ENCODE results near the gene KRTAP5-4.
"Not testable (repeated sequence)": the region's sequence is repeated elsewhere in the genome, so short reads cannot be mapped to it uniquely, and the experiment has no call there.

KRTAP5-4 gene

GRCh38 chr11:1637628-1638027 lies 15.7 kb upstream of the KRTAP5-4 start:
- no peak for DNase-seq (ENCODE audit: low read depth)

- DNase-seq (ENCODE audit: low read depth), result no peak
Measured at GRCh38 chr11:1636291-1636950, 14.5 kb upstream of the KRTAP5-4 start.

- no peak for DNase-seq (ENCODE audit: low read depth)
Measured at GRCh38 chr11:1633864-1634263, 11.9 kb upstream of the KRTAP5-4 start.

- no peak for DNase-seq (ENCODE audit: low read depth)
Measured at GRCh38 chr11:1632053-1632714, 10.2 kb upstream of the KRTAP5-4 start.

GRCh38 chr11:1631066-1631568 lies 9.2 kb upstream of the KRTAP5-4 start:
- no peak for DNase-seq (ENCODE audit: low read depth)

GRCh38 chr11:1630271-1630670 lies 8.3 kb upstream of the KRTAP5-4 start:
- DNase-seq (ENCODE audit: low read depth), result no peak

GRCh38 chr11:1629326-1630185 lies 7.6 kb upstream of the KRTAP5-4 start, which contains the start of gene KRTAP5-5:
TSS of gene KRTAP5-5 (plus strand) at chr11:1629775. CDS start at chr11:1629841, 66 bp downstream.
- no peak for DNase-seq (ENCODE audit: low read depth)

- no peak for DNase-seq (ENCODE audit: low read depth)
Measured at GRCh38 chr11:1628506-1629325, 6.8 kb upstream of the KRTAP5-4 start.

GRCh38 chr11:1625541-1625940 lies 3.6 kb upstream of the KRTAP5-4 start:
- no peak for DNase-seq (ENCODE audit: low read depth)

GRCh38 chr11:1624621-1625020 lies 2.7 kb upstream of the KRTAP5-4 start:
- no peak for DNase-seq (ENCODE audit: low read depth)

- no peak for DNase-seq (ENCODE audit: low read depth)
Measured at GRCh38 chr11:1623716-1624115, 1.8 kb upstream of the KRTAP5-4 start.

GRCh38 chr11:1619449-1619848 lies 2.5 kb downstream of the KRTAP5-4 start:
- no peak for DNase-seq (ENCODE audit: low read depth)

- DNase-seq (ENCODE audit: low read depth), result no peak
Measured at GRCh38 chr11:1618231-1618630, 3.7 kb downstream of the KRTAP5-4 start.

- no peak for DNase-seq (ENCODE audit: low read depth)
Measured at GRCh38 chr11:1608363-1608762, 13.6 kb downstream of the KRTAP5-4 start, which contains the start of gene KRTAP5-3. TSS of gene KRTAP5-3 (minus strand) at chr11:1608463. CDS start at chr11:1608385, 78 bp downstream.

GRCh38 chr11:1607901-1608300 lies 14.0 kb downstream of the KRTAP5-4 start:
- DNase-seq (ENCODE audit: low read depth), result not testable (repeated sequence)

GRCh38 chr11:1607156-1607845 lies 14.6 kb downstream of the KRTAP5-4 start:
- not testable (repeated sequence) for DNase-seq (ENCODE audit: low read depth)

GRCh38 chr11:1605923-1606322 lies 16.0 kb downstream of the KRTAP5-4 start:
- not testable (repeated sequence) for DNase-seq (ENCODE audit: low read depth)

GRCh38 chr11:1604711-1605110 lies 17.2 kb downstream of the KRTAP5-4 start:
- DNase-seq (ENCODE audit: low read depth), result no peak

GRCh38 chr11:1604181-1604580 lies 17.8 kb downstream of the KRTAP5-4 start:
- DNase-seq (ENCODE audit: low read depth), result no peak

GRCh38 chr11:1603629-1604028 lies 18.3 kb downstream of the KRTAP5-4 start:
- no peak for DNase-seq (ENCODE audit: low read depth)

- DNase-seq (ENCODE audit: low read depth), result not testable (repeated sequence)
Measured at GRCh38 chr11:1601663-1602062, 20.3 kb downstream of the KRTAP5-4 start.
